Stimulated activated CD4-positive, alpha-beta T cell treated with anti-CD3 and anti-CD28 coated beads, Interleukin-2, amount 100 ng/mL, for 4 hours (primary cell): ENCODE measurements around the gene MICOS13.
"Not testable (repeated sequence)": the region's sequence is repeated elsewhere in the genome, so short reads cannot be mapped to it uniquely, and the experiment has no call there.

Source experiments
- DNase-seq: peaks from one replicate; pipeline ENCODE4 v3.0.0-alpha.2; 2020; ENCODE audit warnings: low read depth

Gene MICOS13

DNA sequence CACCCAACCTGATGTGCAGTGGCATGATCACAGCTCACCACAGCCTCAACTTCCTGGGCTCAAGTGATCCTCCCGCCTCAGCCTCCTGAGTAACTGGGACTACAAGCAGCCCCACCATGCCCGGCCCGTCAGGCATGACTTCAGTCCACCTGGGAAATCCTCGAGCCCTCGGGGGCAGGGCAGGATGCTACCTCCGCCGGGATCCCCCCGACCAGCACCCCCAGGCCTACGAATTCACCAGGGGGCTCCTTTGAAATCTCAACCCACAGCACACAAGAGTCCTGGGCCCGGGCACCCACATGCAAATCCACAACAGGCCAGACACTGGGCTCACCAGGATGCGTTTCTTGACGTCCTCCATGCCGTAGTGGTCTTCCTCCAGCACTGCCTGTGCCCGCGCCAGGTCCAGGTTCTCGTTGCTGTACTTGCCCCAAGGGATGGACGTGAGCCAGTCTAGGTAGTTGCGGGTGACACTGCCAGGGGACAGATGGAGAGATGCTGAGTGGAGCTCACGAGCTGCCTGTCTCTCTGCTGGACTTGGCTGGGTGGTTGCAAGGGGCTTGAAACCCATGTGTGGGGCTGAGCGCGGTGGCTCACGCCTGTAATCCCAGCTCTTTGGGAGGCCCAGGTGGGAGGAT is 20.3 kb upstream of the MICOS13 start:
- DNase-seq: no peak

GRCh38 chr19:5698635-5699422 is 18.5 kb upstream of the MICOS13 start:
- no peak for DNase-seq

- no peak for DNase-seq
Observed at GRCh38 chr19:5697890-5698634, 17.7 kb upstream of the MICOS13 start.

GRCh38 chr19:5697022-5697889 is 16.9 kb upstream of the MICOS13 start:
- no peak for DNase-seq

DNA sequence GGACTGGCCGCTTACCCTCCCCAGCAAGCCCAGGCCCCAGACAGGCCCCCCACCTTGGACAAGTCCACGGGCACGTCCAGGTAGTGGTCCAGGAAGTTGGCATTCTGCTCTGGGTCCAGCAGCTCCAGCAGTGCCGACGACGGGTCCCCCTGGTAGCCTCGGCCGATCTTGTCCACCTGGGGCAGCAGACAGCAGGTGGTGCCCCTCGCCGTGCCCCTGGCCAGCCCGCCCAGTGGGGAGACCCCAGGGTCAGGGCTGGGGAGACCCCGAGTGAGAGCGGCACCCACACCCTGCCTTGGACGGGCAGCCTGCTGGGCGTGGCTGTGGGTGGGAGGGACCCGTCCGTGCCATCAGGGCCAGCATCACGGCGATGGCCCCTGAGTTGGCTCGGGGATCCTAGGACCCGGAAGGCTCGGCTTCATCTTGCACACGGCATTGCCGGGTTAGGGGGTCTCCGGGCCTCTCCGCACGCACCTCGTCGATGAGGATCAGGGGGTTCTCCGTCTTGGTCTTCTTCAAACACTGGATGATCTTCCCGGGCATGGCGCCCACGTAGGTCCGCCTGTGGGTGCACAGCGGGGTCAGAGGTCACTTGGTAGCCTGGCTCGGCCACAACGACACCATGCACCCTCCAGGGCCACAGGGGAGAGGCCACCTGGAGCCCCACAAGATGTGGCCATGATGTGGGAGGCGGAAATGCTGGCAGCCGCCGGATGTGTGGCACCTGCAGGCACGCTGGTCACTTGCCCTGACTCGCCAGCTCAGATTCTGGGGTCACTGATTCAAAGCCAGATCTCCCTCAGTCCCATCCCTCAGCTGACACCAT is 16.1 kb upstream of the MICOS13 start:
- no peak for DNase-seq

DNA sequence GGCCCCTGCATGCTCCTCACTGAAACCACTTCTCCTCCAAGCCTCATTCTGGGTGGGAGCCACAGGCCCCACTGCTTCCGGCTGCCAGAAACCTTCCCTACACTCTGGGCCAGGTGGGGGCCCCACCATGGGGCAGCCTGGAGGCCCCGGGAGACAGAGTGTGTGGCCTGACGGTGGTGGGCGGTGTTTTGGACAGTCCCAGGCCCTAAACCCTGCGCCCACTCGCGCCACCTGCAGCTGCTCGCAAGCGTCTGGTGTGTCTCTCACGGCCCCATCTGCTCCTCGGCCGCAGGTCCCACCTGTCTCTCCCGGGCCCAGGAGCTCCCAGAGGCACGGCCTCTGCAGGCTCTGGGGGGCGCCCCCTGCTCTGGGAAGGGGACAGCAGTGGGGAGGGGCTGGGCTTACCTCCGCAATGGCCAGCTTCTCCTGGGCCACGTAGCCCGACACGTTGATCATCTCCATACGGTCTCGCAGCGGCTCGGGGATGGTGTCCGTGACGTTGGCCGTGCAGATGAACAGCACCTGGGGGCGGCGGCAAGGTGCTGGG is 15.4 kb upstream of the MICOS13 start:
- no peak for DNase-seq

GRCh38 chr19:5694956-5695648 is 14.8 kb upstream of the MICOS13 start:
- no peak for DNase-seq

DNA sequence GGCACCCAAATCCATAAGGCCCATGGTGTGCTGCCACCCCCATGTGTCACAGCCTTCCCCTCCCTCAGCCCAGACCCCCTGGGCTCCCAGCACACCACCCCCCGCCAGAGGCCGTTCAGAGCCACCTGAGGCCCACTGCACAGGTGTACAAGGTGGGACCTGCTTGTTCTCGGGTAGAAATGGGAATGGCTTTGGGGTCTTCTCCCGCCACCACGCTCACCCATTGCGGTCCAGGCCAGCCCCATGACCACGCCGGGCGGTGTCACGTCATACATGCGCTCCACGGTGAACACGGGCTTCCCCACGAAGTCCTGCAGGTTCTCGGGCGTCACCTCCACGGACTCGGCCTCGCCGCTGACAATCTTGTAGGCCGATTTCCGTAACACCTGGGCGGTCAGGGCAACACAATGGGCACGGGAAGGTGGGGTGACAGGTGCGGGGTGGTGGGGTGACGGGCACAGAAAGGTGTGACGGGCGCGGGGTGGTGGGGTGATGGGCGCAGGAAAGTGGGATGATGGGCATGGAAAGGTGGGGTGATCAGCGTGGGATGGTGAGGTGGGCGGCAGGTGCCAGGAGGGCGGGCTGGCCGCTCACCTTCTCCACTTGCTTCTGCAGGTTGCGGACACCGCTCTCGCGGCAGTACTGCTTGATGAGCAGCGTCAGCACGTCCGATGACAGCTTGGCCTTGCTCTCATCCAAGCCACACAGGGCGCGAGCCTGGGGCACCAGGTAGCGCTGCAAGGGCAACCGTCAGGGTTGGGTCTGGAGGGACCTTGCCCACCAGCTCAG is 14.0 kb upstream of the MICOS13 start:
- DNase-seq: no peak

DNA sequence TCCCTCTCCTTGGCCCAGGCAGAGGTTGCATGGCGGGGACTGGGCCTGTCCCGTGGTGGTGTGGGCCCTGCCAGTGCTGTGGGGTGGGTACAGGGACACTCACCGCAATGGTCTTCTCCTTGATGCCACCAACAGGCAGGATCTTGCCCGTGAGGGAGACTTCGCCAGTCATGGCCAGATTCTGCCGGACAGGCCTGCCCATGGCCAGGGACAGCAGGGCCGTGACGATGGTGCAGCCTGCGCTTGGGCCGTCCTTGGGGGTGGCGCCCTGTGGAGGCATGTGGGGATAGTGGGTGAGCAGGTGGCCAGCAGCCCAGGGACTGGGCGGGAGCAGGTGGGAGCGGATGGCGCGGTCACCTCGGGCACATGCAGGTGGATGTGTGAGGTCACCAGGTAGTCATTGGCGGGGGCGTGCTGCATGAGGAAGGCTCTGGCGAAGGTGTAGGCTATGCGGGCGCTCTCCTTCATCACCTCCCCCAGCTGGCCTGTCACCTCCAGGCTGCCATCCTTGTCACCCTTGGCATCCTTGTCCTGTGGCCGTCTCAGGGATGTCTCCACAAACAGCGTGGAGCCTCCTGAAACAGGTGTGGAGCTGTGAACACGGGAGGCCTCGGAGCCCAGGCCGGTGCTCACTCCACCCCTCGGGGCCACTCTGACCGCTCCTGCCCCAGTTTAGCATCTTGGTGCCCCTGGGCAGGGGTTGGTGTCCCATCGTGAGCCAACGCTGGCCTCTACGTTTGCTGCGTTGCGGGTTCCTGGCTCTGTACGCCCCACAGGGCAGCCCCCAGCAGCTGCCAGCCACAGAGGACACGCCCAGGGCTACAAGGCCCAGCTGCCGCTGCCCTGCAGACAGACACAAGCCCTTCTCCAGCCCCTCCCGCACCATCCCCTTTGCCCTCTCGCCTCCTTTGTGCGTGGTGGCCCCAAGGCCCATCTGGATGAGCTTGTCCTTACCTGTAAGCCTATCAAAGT is 13.2 kb upstream of the MICOS13 start:
- no peak for DNase-seq

DNA sequence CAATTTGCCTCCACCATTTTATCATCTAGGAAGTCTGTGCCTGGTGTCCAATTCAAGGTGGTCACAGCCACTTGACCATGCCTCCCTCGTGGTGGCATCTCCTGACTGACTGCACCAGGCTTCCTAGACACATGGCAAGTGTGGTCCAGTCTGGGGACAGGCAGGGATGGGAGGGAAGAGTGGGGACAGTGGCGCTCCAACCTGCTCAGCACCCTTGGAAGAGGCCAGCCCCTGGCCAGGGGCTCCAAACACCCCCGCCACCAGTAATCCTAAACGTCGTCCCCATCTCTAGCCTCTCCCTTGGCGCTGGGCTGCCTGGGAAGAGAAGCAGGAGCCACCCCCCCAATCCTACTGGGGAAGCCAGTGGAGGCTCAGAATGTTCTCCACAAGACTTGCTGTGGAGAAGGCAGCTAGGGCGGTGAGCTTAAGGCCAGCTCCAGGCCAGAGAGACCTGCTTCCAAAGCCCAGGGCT is 12.4 kb upstream of the MICOS13 start:
- no peak for DNase-seq

- no peak for DNase-seq
Observed at GRCh38 chr19:5691822-5692722, 11.8 kb upstream of the MICOS13 start.

- DNase-seq: peak; percentile 71
Observed at GRCh38 chr19:5690955-5691821, 10.9 kb upstream of the MICOS13 start.

DNA sequence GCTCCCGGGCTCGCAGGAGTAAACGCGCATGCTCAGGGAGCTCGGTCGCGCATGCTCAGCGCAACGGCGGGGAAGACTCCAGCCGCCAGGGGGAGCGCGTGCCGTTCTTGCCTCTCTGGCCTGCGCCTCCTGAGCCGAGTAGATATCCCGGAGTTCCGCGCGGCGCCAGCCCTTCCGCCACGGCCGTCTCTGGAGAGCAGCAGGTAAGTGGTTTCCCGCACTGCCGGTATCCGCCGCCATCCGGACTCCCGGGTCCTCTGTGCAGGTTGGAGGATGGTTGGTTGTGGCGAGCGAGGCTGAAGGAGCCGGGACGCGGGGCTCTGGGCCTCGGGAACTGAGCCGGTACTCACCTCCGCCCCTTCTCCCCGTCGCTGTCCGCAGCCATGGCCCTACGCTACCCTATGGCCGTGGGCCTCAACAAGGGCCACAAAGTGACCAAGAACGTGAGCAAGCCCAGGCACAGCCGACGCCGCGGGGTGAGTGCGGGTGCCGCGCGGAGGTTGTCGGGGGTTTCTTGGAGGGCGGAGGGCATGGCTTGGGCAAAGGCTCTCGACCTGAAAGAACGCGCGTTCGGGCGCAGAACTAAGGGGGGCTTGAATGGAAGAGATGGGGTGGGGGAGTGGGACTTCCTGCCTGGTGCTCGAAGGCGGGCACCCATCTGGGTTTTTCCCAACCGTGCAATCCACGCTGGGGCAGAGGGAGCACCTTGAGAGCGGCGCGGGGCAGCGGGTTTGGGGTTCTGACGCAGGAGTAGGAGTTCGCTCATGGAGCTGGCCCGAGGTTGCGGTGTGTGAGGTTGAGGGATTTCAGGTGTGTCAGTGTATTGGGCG is 10.0 kb upstream of the MICOS13 start, which contains the start of gene RPL36:
Gene RPL36, plus strand, starts transcription at position 171 of the 830 bp plus-strand sequence. Its CDS starts 213 bp downstream, at position 384.
- DNase-seq: peak; percentile 98

GRCh38 chr19:5688262-5688881 is 8.1 kb upstream of the MICOS13 start:
- DNase-seq: not testable (repeated sequence)
